B cell (primary cell): ENCODE results near the gene PARP8.

Source experiments
- EZH2 ChIP-seq: IDR thresholded peaks from 2 replicates; pipeline ENCODE4 v1.6.1; 2012; ENCODE audit warnings: borderline replicate concordance, low read depth, mild to moderate bottlenecking, moderate library complexity, low read length; ENCODE audit not compliant: insufficient read depth, poor library complexity, severe bottlenecking
- TF ChIP-seq, protein P1 (sequence below): fragments of 200-600 bp; IDR thresholded peaks from one replicate; pipeline ENCODE4 v1.8.0; 2022; ENCODE audit warnings: antibody characterized with exemption, mild to moderate bottlenecking

GRCh38 chr5:50768634-50769033, 102.2 kb downstream of the PARP8 start:
- TF ChIP-seq, protein P1, sequence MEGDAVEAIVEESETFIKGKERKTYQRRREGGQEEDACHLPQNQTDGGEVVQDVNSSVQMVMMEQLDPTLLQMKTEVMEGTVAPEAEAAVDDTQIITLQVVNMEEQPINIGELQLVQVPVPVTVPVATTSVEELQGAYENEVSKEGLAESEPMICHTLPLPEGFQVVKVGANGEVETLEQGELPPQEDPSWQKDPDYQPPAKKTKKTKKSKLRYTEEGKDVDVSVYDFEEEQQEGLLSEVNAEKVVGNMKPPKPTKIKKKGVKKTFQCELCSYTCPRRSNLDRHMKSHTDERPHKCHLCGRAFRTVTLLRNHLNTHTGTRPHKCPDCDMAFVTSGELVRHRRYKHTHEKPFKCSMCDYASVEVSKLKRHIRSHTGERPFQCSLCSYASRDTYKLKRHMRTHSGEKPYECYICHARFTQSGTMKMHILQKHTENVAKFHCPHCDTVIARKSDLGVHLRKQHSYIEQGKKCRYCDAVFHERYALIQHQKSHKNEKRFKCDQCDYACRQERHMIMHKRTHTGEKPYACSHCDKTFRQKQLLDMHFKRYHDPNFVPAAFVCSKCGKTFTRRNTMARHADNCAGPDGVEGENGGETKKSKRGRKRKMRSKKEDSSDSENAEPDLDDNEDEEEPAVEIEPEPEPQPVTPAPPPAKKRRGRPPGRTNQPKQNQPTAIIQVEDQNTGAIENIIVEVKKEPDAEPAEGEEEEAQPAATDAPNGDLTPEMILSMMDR, result no peak
- no peak for TF ChIP-seq EZH2
